ENCODE data around the gene VPREB3.
A peak's percentile ranks its signal among the peaks of the same experiment; 100 is the strongest.

The VPREB3 gene, protein sequence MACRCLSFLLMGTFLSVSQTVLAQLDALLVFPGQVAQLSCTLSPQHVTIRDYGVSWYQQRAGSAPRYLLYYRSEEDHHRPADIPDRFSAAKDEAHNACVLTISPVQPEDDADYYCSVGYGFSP

DNA sequence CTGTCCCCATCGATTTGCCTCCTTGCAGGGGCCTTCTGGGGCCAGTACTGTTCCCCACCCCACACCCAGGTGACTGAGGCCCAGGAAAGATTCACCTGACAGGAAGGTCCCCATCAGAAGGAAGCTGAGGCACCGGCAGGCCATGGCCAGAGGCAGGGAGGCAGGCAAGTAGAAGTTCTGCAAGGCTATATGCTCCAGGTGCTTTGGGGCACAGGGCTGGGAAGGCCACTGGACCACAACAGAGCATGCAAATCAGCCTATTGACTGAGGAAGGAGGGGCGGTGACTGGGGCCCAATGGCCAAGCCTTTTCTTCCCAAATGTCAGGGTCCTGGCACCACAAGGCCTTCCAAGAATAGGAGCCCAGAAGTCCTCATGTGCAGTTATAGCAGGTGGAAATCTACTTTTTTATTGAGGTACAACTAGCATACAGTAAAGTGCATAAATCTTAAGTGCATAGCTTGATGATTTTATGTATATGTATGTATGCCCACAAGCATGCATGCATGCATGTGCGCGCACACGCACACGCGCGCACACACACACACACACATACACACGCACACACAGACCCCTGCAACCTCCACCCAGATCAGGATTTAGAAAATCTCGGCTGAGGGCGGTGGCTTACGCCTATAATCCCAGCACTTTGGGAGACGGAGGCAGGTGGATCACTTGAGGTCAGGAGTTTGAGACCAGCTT lies at the start of gene VPREB3:
VPREB3 (minus strand) TSS at position 206 of the 700 bp plus-strand sequence; CDS start at position 144, 62 bp downstream.
- DNase-seq = no peak

DNA sequence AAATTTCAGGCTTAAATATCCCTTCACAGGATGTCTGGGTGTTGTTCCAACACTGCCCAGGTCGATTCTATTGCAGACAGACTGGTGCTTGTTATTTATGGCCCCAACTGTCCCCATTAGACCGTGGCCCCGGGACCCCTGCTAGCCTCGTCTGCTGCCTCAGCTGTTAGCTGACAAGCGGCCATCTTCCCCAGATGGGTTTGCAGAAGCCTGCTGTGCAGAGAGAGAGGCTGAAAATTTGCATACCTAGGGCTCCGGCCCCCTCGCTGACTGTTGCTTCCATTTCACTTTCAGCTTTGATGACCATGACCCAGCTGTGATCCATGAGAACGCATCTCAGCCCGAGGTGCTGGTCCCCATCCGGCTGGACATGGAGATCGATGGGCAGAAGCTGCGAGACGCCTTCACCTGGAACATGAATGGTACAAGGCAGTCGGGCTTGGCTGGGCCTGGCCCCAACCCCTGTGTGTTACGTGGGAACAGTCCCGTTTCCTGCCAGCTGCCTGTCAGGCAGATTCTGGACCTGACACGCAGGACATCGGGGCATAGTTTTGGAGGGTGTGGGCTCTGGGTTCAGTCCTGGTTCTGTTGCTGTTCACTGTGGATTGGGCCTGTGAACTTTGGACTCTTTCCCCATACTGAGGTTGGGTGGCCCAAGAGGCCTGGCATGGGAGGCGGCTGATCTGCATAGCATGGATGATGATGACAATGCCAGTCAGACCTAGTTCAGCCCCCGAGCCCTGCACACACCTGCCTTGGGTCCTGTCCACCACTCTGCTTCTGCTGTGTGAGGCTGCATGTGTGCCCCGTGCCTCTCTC lies 49.0 kb upstream of the VPREB3 start:
- DNase-seq = no peak

DNA sequence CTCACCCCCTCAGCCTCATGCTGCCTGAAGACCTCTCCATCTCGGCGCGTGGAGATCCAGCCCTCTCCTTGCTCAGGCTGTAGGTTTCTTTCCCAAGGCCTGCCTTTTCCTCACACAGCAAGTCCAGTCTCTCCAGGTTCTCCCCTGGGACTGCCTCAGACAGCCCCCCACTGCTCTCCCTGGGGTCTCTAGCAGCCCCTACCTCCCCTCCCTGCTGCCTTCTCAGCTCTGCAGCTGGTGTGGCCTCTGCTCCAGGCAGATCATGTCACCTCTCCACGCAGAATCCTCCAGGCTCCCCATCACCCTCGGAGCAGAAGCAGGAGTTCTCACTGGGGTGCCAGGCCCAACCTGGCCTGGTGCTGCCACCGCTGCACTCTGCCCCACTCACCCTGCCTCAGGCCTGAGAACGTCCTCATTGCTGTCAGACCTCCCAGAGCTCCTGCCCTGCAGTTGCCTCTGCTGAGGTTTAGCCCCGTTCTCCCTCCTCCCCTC lies 47.7 kb upstream of the VPREB3 start:
- DNase-seq = no peak

DNA sequence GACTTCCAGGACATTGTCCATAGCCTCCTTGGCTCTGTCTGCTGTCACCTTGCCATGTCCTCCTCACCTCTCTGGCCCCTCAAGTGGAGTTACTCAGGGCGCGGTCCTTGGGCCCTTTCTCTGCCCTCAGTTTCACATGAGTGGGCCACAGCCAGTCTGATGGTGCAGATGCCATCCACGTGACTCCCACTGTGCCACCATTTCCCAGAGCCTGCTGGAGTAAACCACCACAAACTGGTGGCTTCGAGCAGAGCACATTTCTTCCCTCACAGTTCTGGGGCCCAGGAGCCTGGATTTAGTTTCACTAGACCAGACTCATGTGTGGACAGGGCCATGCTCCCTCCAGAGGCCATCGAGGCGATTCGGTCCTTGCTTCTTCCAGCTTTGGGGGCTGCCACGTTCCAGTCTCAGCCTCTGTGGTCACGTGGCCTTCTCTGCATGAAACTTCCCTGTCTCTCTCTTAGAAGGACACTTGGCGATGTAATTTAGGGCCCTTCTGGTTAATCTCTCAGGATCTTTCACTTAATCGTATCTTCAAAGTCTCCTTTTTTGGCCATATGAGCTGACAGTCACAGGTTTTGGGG lies 47.1 kb upstream of the VPREB3 start:
- no peak for DNase-seq

DNA sequence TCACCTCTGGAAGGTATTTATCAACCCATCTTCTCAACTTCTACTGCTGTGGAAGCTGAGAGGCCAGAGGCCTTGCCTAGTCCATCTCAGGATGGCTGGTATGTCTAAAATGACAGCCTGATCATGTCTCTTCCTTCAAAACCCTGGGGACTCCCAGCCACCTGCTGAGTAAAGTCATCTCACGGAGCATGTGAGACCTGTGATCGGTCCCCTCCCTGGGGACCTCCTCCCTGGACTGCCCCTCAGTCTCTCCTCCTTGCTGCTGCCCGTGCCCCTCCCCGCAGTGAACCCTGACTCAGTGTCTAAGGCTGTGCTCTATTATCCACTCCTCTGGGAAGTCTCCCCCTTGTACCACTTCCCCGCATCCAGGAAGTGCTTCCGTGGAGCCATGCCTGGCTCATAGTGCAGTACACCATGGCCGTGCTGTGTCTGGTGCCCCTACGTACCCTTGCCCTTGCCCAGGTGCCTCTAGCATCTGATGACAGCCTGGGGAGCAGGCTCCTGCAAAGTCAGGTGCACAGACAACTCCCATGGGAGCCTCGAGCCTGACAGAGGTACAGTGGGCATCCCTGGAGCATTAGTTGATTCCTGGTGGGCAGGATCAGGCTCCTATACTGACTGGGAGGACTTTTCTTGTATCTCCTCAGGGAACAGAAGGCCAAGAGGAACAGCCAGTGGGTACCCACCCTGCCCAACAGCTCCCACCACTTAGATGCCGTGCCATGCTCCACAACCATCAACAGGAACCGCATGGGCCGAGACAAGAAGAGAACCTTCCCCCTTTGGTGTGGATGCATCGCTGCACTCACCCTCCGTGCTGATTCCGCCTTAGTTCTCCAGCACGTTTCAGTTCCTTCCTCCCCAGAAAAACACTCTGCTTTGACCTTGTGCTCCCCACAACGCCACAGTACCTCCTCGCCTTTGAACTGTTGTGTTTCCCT lies 46.3 kb upstream of the VPREB3 start:
- DNase-seq = no peak

DNA sequence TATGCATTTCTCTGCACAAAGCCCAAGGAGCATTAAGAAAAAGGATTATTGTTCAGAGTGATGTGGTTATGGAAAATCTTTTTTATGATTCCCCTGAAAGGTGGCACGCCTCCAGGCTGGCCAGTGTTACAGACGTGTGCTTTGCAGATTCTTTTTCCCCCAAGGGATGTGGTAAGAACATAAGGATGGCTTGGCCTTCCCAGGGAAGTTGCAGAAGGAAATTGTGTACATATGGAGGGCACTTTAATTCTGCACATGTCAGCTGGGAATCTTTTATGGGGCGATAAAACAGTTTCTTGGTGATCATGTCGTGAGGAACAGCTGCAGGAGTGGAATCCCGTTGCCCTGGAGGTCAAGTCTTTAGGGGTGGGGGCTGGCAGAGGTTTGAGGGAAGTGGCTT lies 42.2 kb upstream of the VPREB3 start:
- no peak for DNase-seq

DNA sequence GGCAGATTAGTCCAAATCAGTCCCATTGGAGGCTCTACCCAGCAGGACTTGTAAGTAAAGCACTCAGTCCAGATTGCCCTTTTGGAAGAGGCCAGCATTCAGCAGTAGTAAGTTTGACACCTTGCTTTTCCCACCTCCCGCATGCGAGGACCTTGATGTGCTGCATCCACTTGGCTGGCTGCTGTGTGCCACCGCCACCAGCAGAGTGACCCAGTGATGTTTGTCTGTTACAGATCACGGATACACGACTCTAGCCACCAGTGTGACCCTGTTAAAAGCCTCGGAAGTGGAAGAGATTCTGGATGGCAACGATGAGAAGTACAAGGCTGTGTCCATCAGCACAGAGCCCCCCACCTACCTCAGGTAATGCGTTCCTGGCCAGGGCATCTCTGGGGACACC lies 39.1 kb upstream of the VPREB3 start:
- DNase-seq = no peak

DNA sequence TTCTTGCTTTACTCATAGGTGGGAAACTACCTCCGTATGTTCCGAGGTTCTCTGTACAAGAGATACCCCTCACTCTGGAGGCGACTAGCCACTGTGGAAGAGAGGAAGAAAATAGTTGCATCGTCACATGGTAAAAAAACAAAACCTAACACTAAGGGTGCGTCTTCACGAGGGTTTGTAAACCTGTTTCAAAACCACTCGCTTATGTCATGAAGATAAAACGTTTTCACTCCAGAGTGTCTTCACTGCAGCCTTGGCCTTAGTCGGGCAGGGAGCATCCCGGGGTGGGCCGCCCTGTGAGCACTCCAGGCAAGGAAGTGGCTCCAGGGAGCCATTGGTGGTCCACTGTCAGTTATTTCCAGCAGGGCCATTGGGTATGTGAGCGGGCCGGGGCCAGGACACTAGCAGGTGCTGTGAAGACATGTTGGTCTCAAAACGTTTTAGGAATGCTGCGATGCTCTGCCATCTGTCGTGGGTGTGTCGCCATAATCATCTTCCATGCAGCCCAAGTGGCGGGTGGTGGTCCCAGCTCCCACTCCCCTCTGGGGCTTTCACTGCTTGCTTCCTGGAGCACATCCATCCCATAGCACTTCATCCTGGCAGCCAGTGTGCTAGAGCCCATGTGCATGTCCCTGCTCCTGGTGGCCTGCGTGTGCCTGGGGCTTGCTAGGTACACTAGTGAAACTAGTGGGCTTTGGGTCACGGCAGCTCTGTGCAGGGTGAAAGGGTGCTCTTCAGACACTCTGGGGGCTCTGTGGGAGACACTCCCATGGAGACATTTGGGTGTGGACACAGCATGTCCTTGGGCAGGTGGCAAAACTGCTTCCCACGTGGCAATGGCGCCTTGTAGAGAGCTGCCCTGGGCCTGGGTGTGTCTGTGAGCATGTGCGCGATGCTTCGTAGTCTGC lies 37.8 kb upstream of the VPREB3 start:
- no peak for DNase-seq

DNA sequence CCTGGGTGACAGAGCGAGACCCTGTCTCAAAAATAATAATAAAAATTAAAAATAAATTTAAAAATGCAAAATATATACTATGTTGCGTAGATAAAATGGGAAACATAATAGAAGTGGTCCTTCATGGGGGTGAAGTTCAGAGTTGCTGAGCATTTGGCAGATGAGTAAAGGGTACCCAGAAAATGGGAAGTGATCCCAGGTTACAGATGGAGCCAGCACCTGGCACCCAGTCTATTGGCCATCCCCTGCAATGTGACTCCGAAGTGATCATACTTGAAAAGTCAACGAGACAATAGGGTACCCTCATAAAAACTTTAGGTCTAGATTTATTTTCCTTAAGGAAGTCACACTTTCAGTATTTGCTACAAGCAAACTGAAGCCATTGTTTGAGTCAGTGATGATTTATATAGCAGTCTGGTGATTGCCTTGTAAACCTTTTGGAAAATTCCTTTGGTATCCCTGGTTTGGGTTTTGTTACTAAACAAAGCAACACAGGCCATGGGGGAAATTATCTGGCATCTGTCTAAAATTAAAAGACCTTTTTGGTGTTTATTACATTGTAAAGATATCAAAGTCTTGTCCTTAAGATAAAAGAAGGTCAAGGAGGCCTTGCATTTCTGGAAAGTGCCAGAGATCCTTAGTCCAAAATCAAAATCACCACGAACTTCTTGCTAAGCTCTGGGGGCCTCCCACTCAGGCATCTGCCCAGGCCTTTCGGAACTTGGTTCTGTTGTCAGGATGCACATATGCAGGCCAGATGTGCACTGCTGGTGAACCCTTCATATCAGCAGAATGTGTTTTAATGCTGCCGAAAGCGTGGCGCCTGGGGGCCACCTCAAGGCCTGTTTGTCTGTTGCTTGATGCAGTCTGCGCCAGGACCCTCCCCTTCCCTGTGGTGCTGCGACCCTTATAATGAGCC lies 36.9 kb upstream of the VPREB3 start:
- no peak for DNase-seq

DNA sequence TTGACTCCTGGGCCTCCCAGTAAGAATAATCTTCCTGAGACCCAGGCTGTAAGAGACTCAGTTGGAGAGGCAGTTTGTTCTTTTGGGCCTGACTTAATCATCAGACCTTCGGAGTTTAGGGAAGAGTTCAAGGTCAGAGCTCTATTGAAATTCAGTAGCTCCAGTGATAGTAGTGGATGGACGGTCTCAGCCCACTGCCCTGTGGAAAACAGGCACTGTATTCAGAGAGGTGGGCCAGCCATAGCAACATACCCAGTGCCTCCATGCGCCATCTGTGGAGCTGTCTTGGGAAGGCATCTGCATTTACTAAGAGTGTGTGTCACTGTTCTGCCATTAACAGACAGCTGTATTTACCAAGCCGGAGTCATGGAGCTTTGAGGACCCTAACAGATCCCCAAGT lies 35.4 kb upstream of the VPREB3 start:
- DNase-seq = peak; percentile 4

DNA sequence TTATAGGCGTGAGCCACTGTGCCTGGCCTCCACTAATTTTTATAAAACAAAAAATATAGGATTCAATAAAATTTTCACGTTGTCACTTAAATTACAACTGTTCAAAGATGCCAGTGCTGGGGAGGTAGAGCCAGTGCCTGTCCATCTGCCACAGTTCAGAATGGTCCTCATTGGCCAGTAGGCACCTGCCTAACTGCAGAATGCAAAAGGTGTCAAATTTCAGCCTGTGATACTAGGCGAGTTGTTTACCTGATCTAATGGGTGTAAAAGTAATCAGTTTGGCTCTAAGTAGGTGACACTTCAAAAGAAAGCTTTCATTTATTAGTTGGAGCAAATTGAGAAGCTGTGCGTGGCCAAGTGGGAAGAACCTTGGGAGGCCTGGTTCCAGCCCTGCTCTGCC lies 34.9 kb upstream of the VPREB3 start:
- peak; percentile 6 for DNase-seq

DNA sequence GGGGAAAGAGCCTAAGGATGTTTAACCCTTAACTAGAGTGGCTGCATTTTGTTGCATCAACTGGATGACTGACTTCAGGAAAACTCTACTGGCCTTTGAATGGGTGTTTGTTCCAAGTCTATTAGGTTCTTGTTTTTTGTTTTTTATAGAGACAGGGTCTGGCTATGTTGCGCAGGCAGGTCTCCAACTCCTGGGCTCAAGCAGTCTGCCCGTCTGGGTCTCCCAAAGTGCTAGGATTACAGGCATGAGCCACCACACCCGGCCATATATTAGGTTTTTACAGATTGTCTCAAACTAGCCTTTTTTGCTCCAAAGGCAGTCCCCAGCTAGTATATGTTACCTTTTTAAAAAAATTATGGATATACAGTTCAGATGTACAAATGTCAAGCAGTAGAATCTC lies 33.7 kb upstream of the VPREB3 start:
- no peak for DNase-seq

DNA sequence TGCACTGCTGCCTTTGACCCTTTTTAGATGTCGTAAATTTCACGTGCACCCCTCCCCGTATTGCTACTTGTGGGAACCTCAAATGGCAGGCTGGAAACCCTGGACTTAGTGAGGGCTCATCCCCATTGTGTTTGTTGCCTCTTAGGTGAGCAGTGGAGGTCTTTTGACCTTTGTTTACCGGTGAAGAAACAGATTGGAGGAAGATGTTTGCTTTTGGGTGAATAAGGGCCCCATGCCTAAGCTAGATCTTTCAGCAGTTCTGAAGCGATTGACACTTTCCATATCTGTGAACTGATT lies 33.3 kb upstream of the VPREB3 start:
- no peak for DNase-seq

DNA sequence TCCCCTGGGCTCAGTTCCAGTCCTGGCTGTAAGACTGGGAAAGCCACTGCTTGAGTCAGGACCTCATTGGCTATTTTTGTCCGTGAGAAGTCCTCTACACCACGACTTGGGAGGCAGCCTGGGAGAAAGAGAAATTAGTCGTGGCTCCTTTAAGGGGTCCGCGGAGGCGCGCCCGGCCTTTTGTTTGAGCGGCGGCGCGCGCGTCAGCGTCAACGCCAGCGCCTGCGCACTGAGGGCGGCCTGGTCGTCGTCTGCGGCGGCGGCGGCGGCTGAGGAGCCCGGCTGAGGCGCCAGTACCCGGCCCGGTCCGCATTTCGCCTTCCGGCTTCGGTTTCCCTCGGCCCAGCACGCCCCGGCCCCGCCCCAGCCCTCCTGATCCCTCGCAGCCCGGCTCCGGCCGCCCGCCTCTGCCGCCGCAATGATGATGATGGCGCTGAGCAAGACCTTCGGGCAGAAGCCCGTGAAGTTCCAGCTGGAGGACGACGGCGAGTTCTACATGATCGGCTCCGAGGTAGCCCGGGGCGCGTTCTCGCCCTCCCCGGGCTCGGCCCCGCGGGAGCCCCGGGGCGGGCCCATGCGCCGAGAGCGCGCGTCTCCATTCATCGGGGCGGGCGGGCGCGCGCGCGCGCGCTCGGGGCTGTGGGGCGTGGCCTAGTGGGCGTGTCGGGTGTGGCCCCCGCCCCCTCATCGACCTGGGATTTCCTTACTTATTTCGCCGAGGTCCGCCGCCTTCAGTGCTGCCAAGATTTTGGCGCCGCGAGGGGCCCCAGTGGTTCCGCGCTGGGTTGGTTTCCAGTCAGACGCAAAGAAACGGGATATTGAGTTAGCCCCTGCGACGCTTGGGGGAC lies 32.8 kb upstream of the VPREB3 start, which contains the start of gene SMARCB1:
SMARCB1 (plus strand) TSS at position 215 of the 848 bp plus-strand sequence; CDS start at position 419, 204 bp downstream.
- peak; percentile 83 for DNase-seq

DNA sequence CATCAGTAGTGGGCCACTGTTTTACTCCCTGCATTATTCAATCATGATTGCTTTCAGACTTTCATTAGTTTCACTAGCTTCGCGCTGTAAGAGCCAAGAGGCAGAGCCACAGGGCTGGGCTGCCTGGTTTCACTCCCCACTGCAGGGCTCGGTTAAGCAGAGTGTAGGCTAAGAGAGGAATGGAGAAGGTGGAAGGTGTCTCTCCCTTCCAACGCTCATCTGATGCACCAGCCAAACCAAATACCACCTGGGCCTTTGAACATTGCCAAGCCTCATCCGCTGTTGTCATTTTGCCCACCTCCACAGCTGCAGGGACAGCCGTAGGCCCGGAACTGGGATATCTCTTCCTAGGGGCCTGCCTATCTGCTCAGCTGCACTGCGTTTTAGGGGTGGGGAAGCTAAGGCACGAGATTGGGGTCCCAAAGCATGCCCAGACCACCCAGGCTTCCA lies 32.1 kb upstream of the VPREB3 start:
- no peak for DNase-seq

DNA sequence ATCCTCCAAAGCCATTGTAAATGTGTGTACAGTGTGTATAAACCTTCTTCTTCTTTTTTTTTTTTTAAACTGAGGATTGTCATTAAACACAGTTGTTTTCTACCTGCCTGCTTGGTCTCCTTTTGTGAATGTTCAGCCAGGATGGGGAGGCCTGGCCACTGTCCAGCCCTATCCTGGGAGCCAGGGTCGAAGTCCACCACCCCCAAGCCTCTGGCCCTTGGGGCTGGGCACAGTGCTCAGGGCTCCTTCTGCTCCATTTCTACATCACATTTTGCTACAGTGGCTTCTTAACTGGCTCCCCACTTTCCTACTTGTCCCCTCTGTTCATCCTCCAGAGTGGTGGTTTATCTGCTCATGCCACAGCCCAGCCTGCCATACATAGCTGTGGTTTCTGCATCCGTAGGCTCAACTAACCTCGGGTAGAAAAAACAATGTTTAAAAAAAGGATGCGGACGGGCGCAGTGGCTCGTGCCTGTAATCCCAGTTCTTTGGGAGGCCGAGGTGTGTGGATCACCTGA lies 30.0 kb upstream of the VPREB3 start:
- DNase-seq = no peak

DNA sequence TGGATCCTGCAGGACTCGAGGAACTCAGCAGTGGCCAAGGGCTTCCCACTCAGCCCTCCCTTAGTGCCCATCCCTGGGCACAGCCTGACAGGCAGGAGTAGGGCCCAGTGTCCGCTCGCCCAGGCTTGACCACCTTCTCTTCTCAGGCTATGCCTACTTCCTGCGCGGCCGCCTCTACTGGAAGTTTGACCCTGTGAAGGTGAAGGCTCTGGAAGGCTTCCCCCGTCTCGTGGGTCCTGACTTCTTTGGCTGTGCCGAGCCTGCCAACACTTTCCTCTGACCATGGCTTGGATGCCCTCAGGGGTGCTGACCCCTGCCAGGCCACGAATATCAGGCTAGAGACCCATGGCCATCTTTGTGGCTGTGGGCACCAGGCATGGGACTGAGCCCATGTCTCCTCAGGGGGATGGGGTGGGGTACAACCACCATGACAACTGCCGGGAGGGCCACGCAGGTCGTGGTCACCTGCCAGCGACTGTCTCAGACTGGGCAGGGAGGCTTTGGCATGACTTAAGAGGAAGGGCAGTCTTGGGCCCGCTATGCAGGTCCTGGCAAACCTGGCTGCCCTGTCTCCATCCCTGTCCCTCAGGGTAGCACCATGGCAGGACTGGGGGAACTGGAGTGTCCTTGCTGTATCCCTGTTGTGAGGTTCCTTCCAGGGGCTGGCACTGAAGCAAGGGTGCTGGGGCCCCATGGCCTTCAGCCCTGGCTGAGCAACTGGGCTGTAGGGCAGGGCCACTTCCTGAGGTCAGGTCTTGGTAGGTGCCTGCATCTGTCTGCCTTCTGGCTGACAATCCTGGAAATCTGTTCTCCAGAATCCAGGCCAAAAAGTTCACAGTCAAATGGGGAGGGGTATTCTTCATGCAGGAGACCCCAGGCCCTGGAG lies 29.3 kb upstream of the VPREB3 start:
- no peak for DNase-seq

DNA sequence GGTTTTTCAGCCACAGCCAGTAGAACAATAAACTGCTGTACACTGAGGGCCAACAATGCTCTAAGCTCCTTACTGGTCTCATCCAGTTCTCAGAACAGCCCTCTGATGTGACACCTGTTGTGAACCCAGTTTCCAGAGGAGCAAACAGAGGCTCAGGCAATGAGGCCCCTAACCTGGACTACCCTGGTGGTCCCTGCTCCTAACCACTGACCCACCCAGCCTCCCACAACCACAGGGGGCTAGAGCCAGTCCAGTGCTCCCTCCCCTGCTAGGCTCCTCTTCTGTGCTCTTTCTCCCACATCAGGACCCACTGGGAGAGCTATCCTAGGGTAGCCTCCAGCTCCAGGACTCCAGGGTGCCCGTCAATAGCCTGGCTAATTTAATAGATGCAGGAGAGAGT lies 28.5 kb upstream of the VPREB3 start:
- no peak for DNase-seq

Data from COR-L47 (cell line).